HG02981 (cell line): ENCODE data around the gene KRTAP2-2.

Experiments
- ATAC-seq: cut with Tn5 transposase; IDR thresholded peaks from one replicate; pipeline ENCODE4 v1.9.1; 2021; ENCODE audit warnings: mild to moderate bottlenecking, moderate library complexity; ENCODE audit not compliant: unreplicated experiment

KRTAP2-2 gene

GRCh38 chr17:41026715-41027471 is 28.1 kb downstream of the KRTAP2-2 start, which contains the start of gene KRTAP1-5:
TSS of gene KRTAP1-5 (minus strand) at chr17:41027208. CDS start at chr17:41027155, 53 bp downstream.
- ATAC-seq: no peak

GRCh38 chr17:41024697-41025096 is 30.3 kb downstream of the KRTAP2-2 start:
- ATAC-seq: no peak

GRCh38 chr17:41020336-41020735 is 34.7 kb downstream of the KRTAP2-2 start:
- ATAC-seq: no peak

GRCh38 chr17:41019415-41019814 is 35.6 kb downstream of the KRTAP2-2 start:
- no peak for ATAC-seq

GRCh38 chr17:41018541-41018940 is 36.5 kb downstream of the KRTAP2-2 start:
- ATAC-seq: no peak

- no peak for ATAC-seq
Observed at GRCh38 chr17:41016578-41017215, 38.3 kb downstream of the KRTAP2-2 start.

GRCh38 chr17:41015454-41015853 is 39.6 kb downstream of the KRTAP2-2 start:
- ATAC-seq: no peak

GRCh38 chr17:41013606-41014005 is 41.4 kb downstream of the KRTAP2-2 start:
- ATAC-seq: no peak

- no peak for ATAC-seq
Observed at GRCh38 chr17:41013181-41013580, 41.8 kb downstream of the KRTAP2-2 start.

- ATAC-seq: no peak
Observed at GRCh38 chr17:41012326-41013120, 42.5 kb downstream of the KRTAP2-2 start.

- no peak for ATAC-seq
Observed at GRCh38 chr17:41010441-41010840, 44.6 kb downstream of the KRTAP2-2 start.

GRCh38 chr17:41009936-41010335 is 45.1 kb downstream of the KRTAP2-2 start:
- ATAC-seq: no peak

- ATAC-seq: no peak
Observed at GRCh38 chr17:41009301-41009760, 45.7 kb downstream of the KRTAP2-2 start.

- no peak for ATAC-seq
Observed at GRCh38 chr17:41008811-41009210, 46.2 kb downstream of the KRTAP2-2 start, which contains the start of gene KRTAP3-1. TSS of gene KRTAP3-1 (minus strand) at chr17:41009128. CDS start at chr17:41009074, 54 bp downstream.
